Stimulated activated CD4-positive, alpha-beta T cell treated with anti-CD3 and anti-CD28 coated beads, Interleukin-4, amount 100 ng/mL, for 4 hours (primary cell): ENCODE measurements around the gene LIMCH1.

ENCODE experiments used
- DNase-seq, 2 experiments: peaks; one replicate each; pipeline ENCODE4 v3.0.0-alpha.2; 2020

The LIMCH1 gene

DNA sequence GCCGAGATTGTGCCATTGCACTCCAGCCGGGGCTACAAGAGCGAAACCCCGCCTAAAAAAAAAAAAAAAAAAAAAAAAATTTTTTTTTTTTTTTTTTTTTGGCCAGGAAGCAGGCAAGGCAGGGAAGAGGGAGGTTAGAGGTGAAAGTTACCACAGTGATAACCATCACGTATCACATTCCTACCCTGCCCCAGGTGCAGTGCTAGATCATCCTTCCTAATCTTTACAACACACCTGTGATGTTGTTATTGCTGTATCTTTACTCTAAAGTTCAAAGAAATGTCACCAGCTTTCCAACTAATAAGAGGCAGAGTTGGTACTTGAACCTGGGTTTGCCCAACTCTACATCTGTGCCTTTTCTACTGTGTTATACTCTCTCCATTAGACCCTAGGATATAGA, 7.2 kb upstream of the LIMCH1 start:
- DNase-seq = no peak

DNA sequence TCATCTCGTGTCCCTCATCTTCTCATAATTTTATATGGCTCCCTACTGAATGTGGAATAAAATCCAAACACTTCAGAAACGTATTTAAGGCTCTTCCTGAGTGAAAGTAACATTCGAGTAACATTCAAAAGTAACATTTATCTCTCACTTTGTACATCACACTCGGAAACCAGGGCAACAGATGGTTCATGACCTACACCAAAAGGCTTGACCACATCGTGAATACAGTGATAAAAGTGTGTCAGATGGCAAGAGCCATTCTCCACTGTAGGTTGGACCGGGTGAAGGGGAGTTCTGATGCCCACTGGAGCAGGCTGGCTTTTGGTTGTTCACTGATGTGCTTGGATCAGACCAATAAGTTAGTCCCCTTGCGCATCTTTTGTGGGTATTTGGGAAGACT, 5.6 kb upstream of the LIMCH1 start:
- no peak for DNase-seq

DNA sequence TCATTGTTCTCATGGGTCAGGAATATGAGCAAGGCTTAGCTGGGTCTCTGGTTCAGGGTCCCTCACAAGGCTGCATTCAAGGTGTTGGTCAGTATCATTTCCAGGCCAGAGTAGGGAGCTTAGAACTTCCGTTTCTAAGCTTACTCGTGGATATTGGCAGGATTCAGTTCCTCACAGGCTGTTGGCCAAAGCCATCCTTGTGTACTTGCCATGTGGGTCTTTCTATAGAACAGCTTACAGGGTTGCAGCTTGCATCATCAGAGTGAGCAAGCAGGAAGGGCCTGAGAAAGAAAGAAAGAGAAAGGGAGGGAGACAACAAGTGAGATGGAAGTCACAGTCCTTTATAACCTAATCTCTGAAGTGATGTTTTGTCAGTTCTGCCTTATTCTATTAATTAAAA, 5.1 kb upstream of the LIMCH1 start:
- no peak for DNase-seq

- no peak for DNase-seq
Observed at GRCh38 chr4:41533680-41534079, 4.3 kb upstream of the LIMCH1 start.

GRCh38 chr4:41534404-41534803, 3.6 kb upstream of the LIMCH1 start:
- DNase-seq = no peak

- no peak for DNase-seq
Observed at GRCh38 chr4:41535911-41536371, 2.0 kb upstream of the LIMCH1 start.

- no peak for DNase-seq
Observed at GRCh38 chr4:41537292-41537890, 566 bp upstream of the LIMCH1 start.

- no peak for DNase-seq
Observed at GRCh38 chr4:41538887-41539498, 1.0 kb downstream of the LIMCH1 start.

- DNase-seq = no peak
Observed at GRCh38 chr4:41539711-41540110, 1.8 kb downstream of the LIMCH1 start.

GRCh38 chr4:41540687-41541086, 2.7 kb downstream of the LIMCH1 start:
- no peak for DNase-seq

DNA sequence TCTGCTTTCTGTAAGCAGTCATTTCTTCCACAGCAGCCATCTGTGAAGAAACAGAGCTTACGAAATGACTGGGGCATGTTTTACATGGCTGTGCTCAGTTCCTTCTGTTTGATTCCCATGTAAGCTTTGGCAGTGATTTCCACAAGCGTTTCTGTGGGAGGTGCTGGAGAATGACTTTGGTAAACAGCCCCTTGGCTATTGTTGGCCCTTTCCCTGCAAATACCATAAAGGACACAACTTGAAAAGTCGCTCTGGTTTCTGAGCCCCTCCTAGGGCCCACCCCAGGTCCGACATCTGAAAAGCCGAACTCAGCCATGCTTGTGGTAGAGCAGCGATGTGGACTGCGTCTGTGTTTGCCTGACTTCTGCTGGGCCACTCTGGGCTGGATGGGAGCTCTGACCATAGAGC, 3.7 kb downstream of the LIMCH1 start:
- no peak for DNase-seq

- no peak for DNase-seq
Observed at GRCh38 chr4:41542526-41543275, 4.7 kb downstream of the LIMCH1 start.

- DNase-seq = no peak
Observed at GRCh38 chr4:41545238-41545637, 7.3 kb downstream of the LIMCH1 start.

- DNase-seq = no peak
Observed at GRCh38 chr4:41546638-41547037, 8.7 kb downstream of the LIMCH1 start.

GRCh38 chr4:41548305-41548880, 10.4 kb downstream of the LIMCH1 start:
- no peak for DNase-seq

DNA sequence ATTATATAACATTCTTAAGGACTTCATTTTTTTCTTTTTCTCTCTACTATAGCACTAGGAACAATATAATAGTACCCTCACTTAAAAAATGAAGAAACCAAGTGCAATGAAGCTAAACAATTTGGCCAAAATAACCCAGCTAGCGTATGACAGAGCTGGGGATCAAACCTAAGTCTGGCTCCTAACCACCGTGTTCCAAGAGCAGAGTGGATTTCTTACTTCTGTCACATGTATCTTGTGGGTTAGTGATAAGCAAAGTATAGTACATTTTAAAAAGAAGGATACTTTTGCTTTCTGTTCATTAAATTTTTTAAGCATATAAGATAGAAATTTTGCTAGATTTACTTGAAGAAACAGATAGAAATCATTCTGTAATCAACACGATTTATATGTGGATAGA, 11.5 kb downstream of the LIMCH1 start:
- DNase-seq = no peak

GRCh38 chr4:41550308-41550707, 12.4 kb downstream of the LIMCH1 start:
- no peak for DNase-seq

DNA sequence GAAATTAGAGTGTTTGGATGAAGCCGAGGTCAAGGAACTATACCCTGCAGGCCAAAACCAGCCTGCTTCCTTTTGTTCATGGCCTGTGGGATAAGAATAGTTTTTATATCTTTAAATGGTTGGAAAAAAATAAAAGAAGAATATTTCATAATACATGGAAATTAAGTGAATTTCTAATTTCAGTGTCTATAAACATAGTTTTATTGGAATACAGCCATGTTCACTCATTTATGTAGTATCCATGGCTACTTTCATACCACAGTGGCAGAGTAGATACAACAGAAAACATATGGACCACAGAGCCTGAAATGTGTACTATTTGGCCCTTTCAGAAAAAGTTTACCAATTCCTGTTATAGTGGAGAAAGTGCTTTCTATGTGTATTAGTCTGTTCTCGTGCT, 13.6 kb downstream of the LIMCH1 start:
- DNase-seq = no peak

- no peak for DNase-seq
Observed at GRCh38 chr4:41554905-41555304, 16.9 kb downstream of the LIMCH1 start.

DNA sequence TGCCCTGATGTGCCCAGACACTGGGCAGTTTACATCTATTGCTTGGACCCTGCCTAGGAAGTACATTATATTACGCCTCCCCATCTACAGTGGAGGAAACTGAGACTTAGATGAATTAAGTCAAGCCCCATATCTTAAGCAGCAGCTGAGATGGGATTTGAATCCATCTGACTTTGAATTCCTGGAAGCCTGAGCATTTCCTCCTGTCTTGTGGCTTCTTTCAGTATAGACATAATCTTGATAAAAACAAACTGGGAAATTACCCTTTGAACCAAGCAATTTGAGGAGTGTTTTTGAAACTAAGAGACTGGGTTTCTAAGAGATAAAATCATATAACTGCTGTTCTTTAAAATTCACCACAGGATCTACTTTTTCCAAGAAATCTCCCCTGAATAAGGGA, 18.6 kb downstream of the LIMCH1 start:
- no peak for DNase-seq

DNA sequence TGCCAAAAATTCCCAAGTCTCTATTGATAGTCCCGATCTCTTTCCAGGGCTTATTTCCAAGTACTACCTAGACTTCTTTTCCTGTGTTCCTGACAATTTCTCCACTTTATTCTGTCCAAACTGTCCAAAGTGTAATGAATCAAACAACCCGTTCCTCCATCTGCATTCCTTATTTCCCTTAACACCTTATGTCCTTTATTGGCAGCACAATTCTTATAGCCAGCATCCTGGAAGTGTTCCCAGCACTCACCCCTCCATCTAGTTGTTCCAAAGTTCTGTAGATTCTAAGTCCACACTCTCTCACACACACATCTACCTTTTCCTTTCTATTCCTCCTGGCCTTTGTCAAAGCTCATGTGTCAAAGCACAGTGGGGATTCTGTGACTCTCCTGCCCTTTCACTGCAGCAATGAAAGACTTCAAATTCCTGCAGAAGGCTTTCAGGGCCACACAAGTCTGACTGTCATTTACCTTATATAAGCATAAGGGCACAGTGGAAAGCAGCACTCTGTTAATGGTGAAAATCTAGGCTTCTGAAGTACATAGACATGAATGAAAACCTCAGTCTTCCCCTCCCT, 22.1 kb downstream of the LIMCH1 start:
- DNase-seq = no peak

GRCh38 chr4:41561244-41561643, 23.3 kb downstream of the LIMCH1 start:
- DNase-seq = no peak

GRCh38 chr4:41567186-41567585, 29.2 kb downstream of the LIMCH1 start:
- no peak for DNase-seq

GRCh38 chr4:41568363-41568762, 30.4 kb downstream of the LIMCH1 start:
- no peak for DNase-seq
